Mesothelial cell of epicardium (in vitro differentiated cells): ENCODE data around the gene SNRNP25. TPM values are rescaled to one million over a fixed set of nuclear protein-coding genes. Genes with fewer than 3 reads are reported as not detected.

ENCODE experiments used
- DNase-seq, 2 experiments: peaks; one replicate each; pipeline ENCODE4 v3.0.0; 2021; ENCODE audit warnings: low spot score in 2 of 2; ENCODE audit not compliant: unreplicated experiment in 2 of 2
- H3K27ac Mint-ChIP-seq: 2 replicates; pipeline ENCODE4 v1.8.0; 2021; ENCODE audit warnings: mixed read lengths
- H3K27me3 Mint-ChIP-seq: 2 replicates; pipeline ENCODE4 v1.8.0; 2021; ENCODE audit warnings: low read depth, mixed read lengths
- H3K36me3 Mint-ChIP-seq: 2 replicates; pipeline ENCODE4 v1.8.0; 2021; ENCODE audit warnings: mixed read lengths
- H3K4me1 Mint-ChIP-seq: 2 replicates; pipeline ENCODE4 v1.8.0; 2021; ENCODE audit warnings: mixed read lengths
- H3K4me3 Mint-ChIP-seq: 2 replicates; pipeline ENCODE4 v1.8.0; 2021; ENCODE audit warnings: mild to moderate bottlenecking, moderate library complexity, mixed read lengths
- H3K9me3 Mint-ChIP-seq: 2 replicates; pipeline ENCODE4 v1.8.0; 2021; ENCODE audit warnings: mixed read lengths
- CTCF ChIP-seq: fragments of 200-600 bp; sonication (generic); IDR thresholded peaks from one replicate; pipeline ENCODE4 v1.5.0; 2021; ENCODE audit warnings: antibody characterized with exemption; ENCODE audit not compliant: unreplicated experiment
- total RNA-seq: library from RNA; stranded (reverse); gene quantifications from 3 replicates; pipeline ENCODE4 v1.2.1, GENCODE V29; 2021

SNRNP25 gene
- total RNA-seq, 1 donor from 2014 or later, result 33.1 TPM

GRCh38 chr16:101586-101985 is 48.0 kb downstream of the SNRNP25 start:
- H3K4me3 Mint-ChIP-seq, result no peak overlapping the region
- H3K4me1 Mint-ChIP-seq, result peaks cover 2% of the 10 kb centered on the region
- no peak for TF ChIP-seq CTCF
- peaks cover 4% of the 10 kb centered on the region for H3K36me3 Mint-ChIP-seq
- DNase-seq, result no peak
- no peak overlapping the region for H3K27ac Mint-ChIP-seq
- H3K9me3 Mint-ChIP-seq, result no peaks in the 10 kb centered on the region
- H3K27me3 Mint-ChIP-seq, result no peaks in the 10 kb centered on the region

DNA sequence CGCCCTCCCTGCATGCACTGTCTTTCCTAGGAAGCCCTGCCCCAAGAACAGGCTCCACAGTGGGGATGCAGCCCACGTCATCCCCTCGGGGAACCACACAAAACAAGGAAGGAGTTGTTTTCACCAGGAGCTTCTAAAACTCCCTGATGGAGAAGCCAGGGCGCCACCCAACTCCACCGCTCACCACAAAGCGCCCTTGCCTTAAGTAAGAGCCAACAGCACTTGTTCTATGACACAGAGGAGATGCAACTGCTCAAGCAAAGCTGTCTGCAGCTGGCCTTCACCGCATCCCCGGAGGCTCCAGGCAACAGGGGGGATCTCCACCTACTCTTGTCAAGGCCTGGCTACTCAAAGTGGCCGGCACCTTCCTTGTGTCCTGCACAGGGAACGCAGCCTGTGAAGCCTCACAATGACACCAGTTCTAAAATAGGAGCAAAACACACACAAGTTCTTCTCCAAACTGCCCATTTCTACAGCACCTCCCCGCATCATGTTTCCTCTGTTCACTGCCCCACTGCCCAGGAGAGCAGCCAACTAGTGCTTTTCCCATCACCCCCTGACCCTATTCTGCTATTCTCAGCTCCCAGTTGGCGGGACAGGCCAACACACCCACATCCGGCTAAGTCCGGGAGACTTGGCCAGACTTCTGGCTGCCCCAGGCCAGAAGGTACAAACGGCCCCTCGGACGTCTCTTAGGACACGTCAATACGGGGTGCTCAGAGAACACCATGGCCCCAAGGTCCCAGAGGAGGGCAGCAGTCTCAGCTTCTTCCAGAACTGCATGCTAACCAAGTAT is 48.6 kb downstream of the SNRNP25 start:
- Mint-ChIP-seq H3K36me3 (peaks cover 4% of the 10 kb centered on the region), H3K27me3 (no peaks in the 10 kb centered on the region), H3K27ac (no peak overlapping the region), H3K4me1 (no peaks in the 10 kb centered on the region), H3K9me3 (no peaks in the 10 kb centered on the region), H3K4me3 (no peak overlapping the region)
- no peak for DNase-seq
- no peak for TF ChIP-seq CTCF

DNA sequence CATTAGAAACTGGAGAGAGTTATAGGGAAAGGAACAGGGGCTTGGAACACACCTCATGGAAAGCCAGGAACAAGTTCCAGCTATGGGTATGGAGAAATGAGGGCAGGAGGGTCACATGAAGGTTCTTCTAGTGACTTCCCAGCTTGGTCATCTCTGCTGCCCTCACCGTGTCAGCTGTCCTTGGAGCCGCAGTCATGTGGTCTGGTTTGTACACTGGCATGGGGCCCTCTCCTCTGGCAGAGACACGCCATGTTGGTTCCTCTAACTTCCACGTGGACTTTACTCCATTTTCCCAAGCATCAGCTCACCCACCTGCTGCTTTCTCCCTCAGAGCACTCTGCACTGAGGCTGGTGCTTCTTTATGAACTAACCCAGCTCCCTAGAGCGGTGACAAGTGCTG is 50.7 kb downstream of the SNRNP25 start:
- no peaks in the 10 kb centered on the region for H3K9me3 Mint-ChIP-seq
- peaks cover 6% of the 10 kb centered on the region for H3K36me3 Mint-ChIP-seq
- H3K27ac Mint-ChIP-seq, result no peak overlapping the region
- no peaks in the 10 kb centered on the region for H3K27me3 Mint-ChIP-seq
- TF ChIP-seq CTCF, result no peak
- no peaks in the 10 kb centered on the region for H3K4me1 Mint-ChIP-seq
- H3K4me3 Mint-ChIP-seq, result no peak overlapping the region
- no peak for DNase-seq

DNA sequence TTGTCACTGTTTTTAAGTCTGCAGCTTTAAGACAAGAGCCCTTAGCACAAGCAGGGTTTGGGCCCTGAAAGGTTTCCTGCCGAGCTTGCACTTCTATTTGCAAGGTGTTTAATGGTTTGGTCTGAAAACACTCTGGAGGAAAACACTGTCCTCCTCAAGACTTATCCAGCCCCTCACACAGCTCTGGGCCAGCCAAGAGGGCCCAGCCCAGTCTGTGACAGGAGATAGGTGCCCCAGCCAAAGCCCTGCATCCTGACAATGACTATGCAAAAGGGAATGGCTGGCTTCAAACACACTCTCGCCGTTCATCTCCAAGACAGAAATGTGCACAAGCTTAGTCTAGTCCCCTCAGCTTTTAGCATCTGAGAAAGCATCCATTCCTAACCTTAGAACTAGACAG is 51.3 kb downstream of the SNRNP25 start:
- no peaks in the 10 kb centered on the region for H3K9me3 Mint-ChIP-seq
- no peaks in the 10 kb centered on the region for H3K27me3 Mint-ChIP-seq

DNA sequence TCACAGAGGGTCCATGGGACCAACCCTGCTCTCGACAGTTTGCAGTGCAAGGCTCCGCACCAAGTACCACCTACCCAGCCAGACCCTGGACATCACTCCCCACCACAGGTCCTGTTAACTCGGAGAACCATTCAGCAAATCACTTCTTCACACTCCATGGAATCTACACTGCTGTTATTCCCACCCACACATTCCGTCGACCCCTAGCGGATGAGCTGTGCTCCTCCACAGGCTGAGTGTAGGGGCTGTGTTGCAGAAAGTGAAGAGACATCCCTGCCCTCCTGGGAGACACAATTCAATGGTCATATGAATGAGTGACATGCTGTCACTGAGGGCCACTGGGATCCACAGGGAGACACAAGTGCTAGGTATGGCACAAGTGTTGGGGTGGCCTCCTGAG is 51.9 kb downstream of the SNRNP25 start:
- Mint-ChIP-seq H3K36me3 (peaks cover 11% of the 10 kb centered on the region), H3K27ac (no peak overlapping the region), H3K4me3 (no peak overlapping the region), H3K27me3 (no peaks in the 10 kb centered on the region), H3K4me1 (no peaks in the 10 kb centered on the region), H3K9me3 (no peaks in the 10 kb centered on the region)
- no peak for TF ChIP-seq CTCF
- no peak for DNase-seq

More for the DNA sequence above, 51.3 kb downstream of the SNRNP25 start:
- H3K27ac Mint-ChIP-seq, result no peak overlapping the region
- no peak for DNase-seq
- H3K4me3 Mint-ChIP-seq, result no peak overlapping the region
- peaks cover 9% of the 10 kb centered on the region for H3K36me3 Mint-ChIP-seq
- TF ChIP-seq CTCF, result no peak
- no peaks in the 10 kb centered on the region for H3K4me1 Mint-ChIP-seq
